ENCODE data around the gene SLC25A33. TPM values are rescaled to one million over a fixed set of nuclear protein-coding genes. Genes with fewer than 3 reads are reported as not detected.
"Not testable (repeated sequence)": the region's sequence is repeated elsewhere in the genome, so short reads cannot be mapped to it uniquely, and the experiment has no call there.

Gene SLC25A33
- total RNA-seq, 1 donor from 2014 or later, result 6.6 TPM

DNA sequence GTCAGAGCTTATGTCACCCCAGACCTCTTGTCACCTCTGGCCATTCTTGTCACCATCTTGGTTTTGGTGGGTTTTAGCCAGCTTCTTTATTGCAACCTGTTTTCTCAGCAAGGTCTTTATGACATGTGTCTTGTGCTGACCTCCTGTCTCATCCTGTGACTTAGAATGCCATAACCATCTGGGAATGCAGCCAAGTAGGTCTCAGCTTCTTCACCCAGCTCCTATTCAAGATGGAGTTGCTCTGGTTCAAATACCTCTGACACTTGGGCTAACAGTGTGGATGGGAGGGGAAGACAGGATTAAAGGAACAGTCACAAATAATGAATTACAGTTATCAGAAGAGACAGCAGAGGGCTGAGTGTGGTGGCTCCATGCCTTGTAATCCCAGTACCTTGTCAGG is 81.8 kb downstream of the SLC25A33 start:
- no peak overlapping the region for H3K4me3 Mint-ChIP-seq (ENCODE audit: unreplicated experiment)
- H3K27me3 Mint-ChIP-seq (ENCODE audit: low read depth), result peaks cover 5% of the 10 kb centered on the region

GRCh38 chr1:9624081-9624480 is 84.8 kb downstream of the SLC25A33 start:
- no peak for DNase-seq (ENCODE audit: low spot score)
- Mint-ChIP-seq H3K27me3 (ENCODE audit: low read depth) (peaks cover 3% of the 10 kb centered on the region), H3K27ac (ENCODE audit: unreplicated experiment) (no peak overlapping the region), H3K36me3 (ENCODE audit: low read depth) (no peaks in the 10 kb centered on the region), H3K9me3 (ENCODE audit: low read depth) (no peaks in the 10 kb centered on the region), H3K4me1 (ENCODE audit: low read depth) (peaks cover 3% of the 10 kb centered on the region), H3K4me3 (ENCODE audit: unreplicated experiment) (no peak overlapping the region)
- TF ChIP-seq CTCF (IDR thresholded peaks at IDR 0.05), result no peak

More for the DNA sequence above, 81.8 kb downstream of the SLC25A33 start:
- Mint-ChIP-seq H3K36me3 (ENCODE audit: low read depth) (no peaks in the 10 kb centered on the region), H3K27ac (ENCODE audit: unreplicated experiment) (no peak overlapping the region), H3K4me1 (ENCODE audit: low read depth) (peaks cover under 1% of the 10 kb centered on the region), H3K9me3 (ENCODE audit: low read depth) (no peaks in the 10 kb centered on the region)
- no peak for DNase-seq (ENCODE audit: low spot score)
- no peak for TF ChIP-seq CTCF (IDR thresholded peaks at IDR 0.05)

- DNase-seq (ENCODE audit: low spot score); H3K9me3 Mint-ChIP-seq (ENCODE audit: low read depth); H3K27me3 Mint-ChIP-seq (ENCODE audit: low read depth); H3K4me1 Mint-ChIP-seq (ENCODE audit: low read depth); H3K36me3 Mint-ChIP-seq (ENCODE audit: low read depth); H3K27ac Mint-ChIP-seq (ENCODE audit: unreplicated experiment); H3K4me3 Mint-ChIP-seq (ENCODE audit: unreplicated experiment): not testable (repeated sequence)
These were observed 85.8 kb downstream of the SLC25A33 start for GRCh38 chr1:9625030-9625429.

GRCh38 chr1:9626201-9626608 is 86.9 kb downstream of the SLC25A33 start:
- H3K4me1 Mint-ChIP-seq (ENCODE audit: low read depth), result peaks cover 3% of the 10 kb centered on the region
- H3K9me3 Mint-ChIP-seq (ENCODE audit: low read depth), result no peaks in the 10 kb centered on the region
- no peak for TF ChIP-seq CTCF (IDR thresholded peaks at IDR 0.05)
- H3K27me3 Mint-ChIP-seq (ENCODE audit: low read depth), result peaks cover 1% of the 10 kb centered on the region
- no peaks in the 10 kb centered on the region for H3K36me3 Mint-ChIP-seq (ENCODE audit: low read depth)
- no peak for DNase-seq (ENCODE audit: low spot score)
- no peak overlapping the region for H3K27ac Mint-ChIP-seq (ENCODE audit: unreplicated experiment)
- no peak overlapping the region for H3K4me3 Mint-ChIP-seq (ENCODE audit: unreplicated experiment)

DNA sequence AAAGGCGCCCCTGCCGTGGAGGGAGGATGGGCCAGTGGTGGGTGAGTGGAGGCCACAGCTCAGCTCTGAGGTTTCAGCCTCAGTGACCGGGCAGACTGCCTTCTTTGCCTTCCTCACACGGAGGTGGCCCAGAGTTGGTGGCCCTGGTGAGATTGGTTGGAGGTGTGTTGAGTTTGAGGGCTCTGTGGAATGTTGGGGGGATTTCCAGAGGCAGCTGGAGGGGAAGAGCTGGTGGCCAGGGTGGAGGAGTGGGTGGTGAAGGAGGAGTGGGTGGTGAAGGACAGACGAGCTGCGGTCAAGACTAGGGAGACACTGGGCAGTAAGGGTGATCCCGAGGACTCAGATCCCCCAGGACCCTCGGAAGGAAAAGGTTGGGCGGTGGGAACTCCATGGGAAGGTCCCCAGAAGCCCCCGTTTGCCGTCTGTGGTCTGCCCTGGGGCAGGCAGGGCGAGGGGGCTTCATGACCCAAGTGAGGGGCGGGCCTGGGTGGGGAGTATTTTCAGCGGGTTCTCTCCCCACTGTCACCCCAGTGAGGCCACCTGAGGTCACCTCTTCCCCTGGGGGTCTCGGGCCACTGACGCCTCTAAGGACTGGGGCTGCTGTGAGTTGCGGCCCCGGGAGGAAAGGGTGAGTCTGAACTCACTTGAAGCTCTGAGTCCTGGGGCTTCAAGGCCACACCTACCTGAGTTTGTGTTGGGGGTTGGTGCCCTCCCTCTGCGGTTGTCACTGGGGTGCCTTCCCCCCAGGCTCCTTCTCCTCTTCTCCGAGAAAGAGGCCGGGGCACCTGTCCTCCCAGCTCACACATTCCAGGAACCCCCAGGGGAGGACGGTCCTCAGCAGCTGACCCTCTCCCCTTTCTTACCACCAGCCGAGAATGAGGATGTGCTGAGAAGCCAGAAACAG is 89.5 kb downstream of the SLC25A33 start:
- Mint-ChIP-seq H3K27ac (ENCODE audit: unreplicated experiment) (no peak overlapping the region), H3K9me3 (ENCODE audit: low read depth) (no peaks in the 10 kb centered on the region), H3K4me3 (ENCODE audit: unreplicated experiment) (no peak overlapping the region), H3K36me3 (ENCODE audit: low read depth) (no peaks in the 10 kb centered on the region), H3K4me1 (ENCODE audit: low read depth) (peaks cover 3% of the 10 kb centered on the region), H3K27me3 (ENCODE audit: low read depth) (peaks cover 1% of the 10 kb centered on the region)
- DNase-seq (ENCODE audit: low spot score), result no peak
- no peak for TF ChIP-seq CTCF (IDR thresholded peaks at IDR 0.05)
